ENCODE data around the gene RPL10.

Gene RPL10

GRCh38 chrX:154356596-154356995 is 41.6 kb upstream of the RPL10 start:
- no peak overlapping the region for H3K27ac ChIP-seq
- no peak for TF ChIP-seq CTCF (conservative IDR thresholded peaks at IDR 0.05)

GRCh38 chrX:154357205-154357604 is 41.0 kb upstream of the RPL10 start:
- no peak overlapping the region for H3K27ac ChIP-seq
- TF ChIP-seq CTCF (conservative IDR thresholded peaks at IDR 0.05) = no peak

DNA sequence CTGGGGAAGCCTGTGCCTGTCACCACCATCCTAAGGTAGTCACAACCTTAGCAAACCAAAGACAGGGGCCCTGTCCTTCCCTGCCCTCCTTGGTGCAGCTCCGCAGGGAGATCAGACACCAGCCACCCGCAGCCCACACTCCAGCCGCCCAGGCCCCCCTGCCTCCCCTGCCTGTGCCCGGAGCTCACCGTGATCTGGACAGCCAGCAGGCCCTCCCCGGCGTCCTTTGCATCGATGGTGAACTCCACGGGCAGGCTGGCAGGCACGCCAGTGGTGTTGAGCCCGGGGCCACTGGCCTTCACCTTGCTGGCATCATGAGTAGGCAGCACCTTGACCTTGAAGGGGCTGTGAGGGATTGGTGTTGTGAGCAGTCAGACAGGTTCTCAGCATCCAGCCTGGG is 40.2 kb upstream of the RPL10 start:
- TF ChIP-seq CTCF (conservative IDR thresholded peaks at IDR 0.05) = no peak
- H3K27ac ChIP-seq = no peak overlapping the region

- no peak overlapping the region for H3K27ac ChIP-seq
- no peak for TF ChIP-seq CTCF (conservative IDR thresholded peaks at IDR 0.05)
These were observed 39.3 kb upstream of the RPL10 start for GRCh38 chrX:154358829-154359228.

- no peak overlapping the region for H3K27ac ChIP-seq
- TF ChIP-seq CTCF (conservative IDR thresholded peaks at IDR 0.05) = no peak
These were observed 38.6 kb upstream of the RPL10 start for GRCh38 chrX:154359362-154360154.

- no peak for TF ChIP-seq CTCF (conservative IDR thresholded peaks at IDR 0.05)
- no peak overlapping the region for H3K27ac ChIP-seq
These were observed 37.9 kb upstream of the RPL10 start for GRCh38 chrX:154360155-154360713.

DNA sequence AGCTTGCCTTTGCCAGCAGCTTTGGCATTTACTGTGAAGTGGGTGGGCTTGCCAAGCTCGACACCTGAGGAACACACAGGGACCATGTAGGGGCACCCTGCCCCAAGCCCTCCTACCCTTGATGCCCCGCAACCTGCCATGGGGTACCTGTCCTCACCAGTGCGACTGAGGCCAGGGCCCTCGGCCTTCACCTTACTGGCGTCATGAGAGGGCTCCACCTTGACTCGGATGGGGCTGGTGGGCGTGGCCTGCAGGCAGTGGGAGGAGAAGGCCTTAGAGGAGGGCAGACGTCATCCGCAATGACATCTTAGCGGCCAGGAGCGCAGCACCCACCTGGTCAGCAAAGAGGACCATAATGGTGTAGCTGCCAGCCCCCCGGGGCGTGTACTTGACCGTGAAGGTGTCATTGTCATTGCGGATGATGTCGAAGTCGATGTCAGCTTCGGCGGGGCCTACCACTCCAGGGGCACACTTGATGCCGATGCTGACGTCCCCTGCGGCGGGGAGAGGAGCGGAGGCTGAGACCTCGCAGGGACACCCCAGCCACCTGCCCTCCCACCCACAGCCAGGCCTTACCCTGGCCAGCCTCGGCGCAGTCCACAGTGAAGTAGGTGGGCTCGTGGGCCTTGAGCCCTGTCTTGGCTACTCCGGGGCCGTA is 36.0 kb upstream of the RPL10 start:
- TF ChIP-seq CTCF (conservative IDR thresholded peaks at IDR 0.05) = no peak
- H3K27ac ChIP-seq = no peak overlapping the region
